Left lung (tissue), 10 donors: ENCODE data around the gene TENM3. TPM values are rescaled to one million over a fixed set of nuclear protein-coding genes. Genes with fewer than 3 reads are reported as not detected.
"Not testable (repeated sequence)": the region's sequence is repeated elsewhere in the genome, so short reads cannot be mapped to it uniquely, and the experiment has no call there.

Experiments used
- ATAC-seq: fragments of 200-7000 bp; cut with Tn5 transposase; one replicate; pipeline ENCODE4 v1.9.1; 2020; ENCODE audit warnings: moderate library complexity
- DNase-seq, 4 donors: peaks; one replicate each; pipeline ENCODE4 v3.0.0-alpha.2; 2013 to 2020
- H3K27ac ChIP-seq, 2 donors: fragments of 200-600 bp; sonication (generic) in 1 of 2; one replicate each; pipeline versions ENCODE4 v1.5.0 to v1.8.0; 2020 to 2021
- H3K27me3 ChIP-seq, 2 donors: fragments of 200-600 bp; sonication (generic) in 1 of 2; one replicate each; pipeline versions ENCODE4 v1.5.0 to v1.8.0; 2020 to 2021
- H3K36me3 ChIP-seq, 2 donors: fragments of 200-600 bp; sonication (generic) in 1 of 2; one replicate each; pipeline versions ENCODE4 v1.5.0 to v1.8.0; 2020 to 2021
- H3K4me1 ChIP-seq, 2 donors: fragments of 200-600 bp; one replicate each; pipeline ENCODE4 v1.8.0; 2021
- H3K4me3 ChIP-seq, 2 donors: fragments of 200-600 bp; sonication (generic) in 1 of 2; one replicate each; pipeline versions ENCODE4 v1.5.0 to v1.8.0; 2020 to 2021; ENCODE audit warnings: mild to moderate bottlenecking in 1 of 2
- H3K9me3 ChIP-seq, 2 donors: fragments of 200-600 bp; sonication (generic) in 1 of 2; one replicate each; pipeline versions ENCODE4 v1.5.0 to v1.8.0; 2020 to 2021
- intact Hi-C, 2 donors: fragments of 100-400 bp; cut with DNase I; formaldehyde crosslinking; loops; one replicate each; pipeline versions ENCODE4 v1.11.2 to v1.14.2; 2022
- polyA plus RNA-seq, 6 donors: library from polyadenylated mRNA; unstranded; fragments of 120-200 nt; gene quantifications; one replicate each; pipeline ENCODE4 v1.2.1, GENCODE V29; 2013; ENCODE audit not compliant: insufficient read length in 6 of 6
- total RNA-seq, 2 donors: library from RNA; stranded (reverse); fragmentation: NEBNext Ultra II Directional; extraction: Animal tissue kit (Norgen Biotek cat#: 25700); gene quantifications; one replicate each; pipeline ENCODE4 v1.2.1, GENCODE V29; 2021
- TF ChIP-seq, protein P1 (sequence below), 2 donors: fragments of 200-600 bp; sonication (generic) in 1 of 2; IDR thresholded peaks; one replicate each; pipeline versions ENCODE4 v1.5.0 to v1.8.0; 2021; ENCODE audit warnings: antibody characterized with exemption in 2 of 2
- donor health status: DM: no; HTN: yes; CAD: no.
- donor health status: DM: no; HTN: no; CAD: no.

The TENM3 gene
- total and polyA plus RNA-seq, 8 donors: 2.2 to 5.6 (median 3.1) TPM

GRCh38 chr4:182809417-182810102 lies 566.4 kb downstream of the TENM3 start:
- peak; percentile 12 for ATAC-seq
- intact Hi-C loops: no loop called here
- Histone ChIP-seq H3K4me1 (peaks cover 0 to 14% of the 10 kb centered on the region in 2 donors), H3K4me3 (no peak overlapping the region), H3K27ac (no peak overlapping the region), H3K36me3 (no peaks in the 10 kb centered on the region), H3K27me3 (peaks cover 0 to 36% of the 10 kb centered on the region in 2 donors), H3K9me3 (peaks cover 0 to 4% of the 10 kb centered on the region in 2 donors)
- no peak for DNase-seq
- TF ChIP-seq, protein P1, sequence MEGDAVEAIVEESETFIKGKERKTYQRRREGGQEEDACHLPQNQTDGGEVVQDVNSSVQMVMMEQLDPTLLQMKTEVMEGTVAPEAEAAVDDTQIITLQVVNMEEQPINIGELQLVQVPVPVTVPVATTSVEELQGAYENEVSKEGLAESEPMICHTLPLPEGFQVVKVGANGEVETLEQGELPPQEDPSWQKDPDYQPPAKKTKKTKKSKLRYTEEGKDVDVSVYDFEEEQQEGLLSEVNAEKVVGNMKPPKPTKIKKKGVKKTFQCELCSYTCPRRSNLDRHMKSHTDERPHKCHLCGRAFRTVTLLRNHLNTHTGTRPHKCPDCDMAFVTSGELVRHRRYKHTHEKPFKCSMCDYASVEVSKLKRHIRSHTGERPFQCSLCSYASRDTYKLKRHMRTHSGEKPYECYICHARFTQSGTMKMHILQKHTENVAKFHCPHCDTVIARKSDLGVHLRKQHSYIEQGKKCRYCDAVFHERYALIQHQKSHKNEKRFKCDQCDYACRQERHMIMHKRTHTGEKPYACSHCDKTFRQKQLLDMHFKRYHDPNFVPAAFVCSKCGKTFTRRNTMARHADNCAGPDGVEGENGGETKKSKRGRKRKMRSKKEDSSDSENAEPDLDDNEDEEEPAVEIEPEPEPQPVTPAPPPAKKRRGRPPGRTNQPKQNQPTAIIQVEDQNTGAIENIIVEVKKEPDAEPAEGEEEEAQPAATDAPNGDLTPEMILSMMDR (IDR thresholded peaks at IDR 0.05): no peak

DNA sequence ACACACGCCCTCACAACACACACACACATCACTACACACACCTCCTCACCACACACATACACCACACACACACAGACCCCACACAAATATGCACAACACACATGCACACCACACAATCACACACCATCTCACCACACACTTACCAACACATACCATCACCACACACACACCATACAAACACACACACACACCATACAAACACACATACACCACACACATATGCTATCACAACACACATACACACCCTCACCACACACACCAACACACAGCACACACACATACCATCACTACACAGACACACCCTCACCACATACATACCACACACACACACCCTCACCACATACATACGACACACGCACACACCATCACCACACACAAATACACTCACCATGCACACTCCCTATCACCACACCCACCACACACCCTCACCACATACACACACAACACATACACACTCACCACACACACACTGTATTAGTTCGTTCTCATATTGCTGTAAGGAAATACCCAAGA lies 567.0 kb downstream of the TENM3 start:
- peaks cover 0 to 30% of the 10 kb centered on the region in 2 donors for H3K27me3 ChIP-seq
- peaks cover 0 to 4% of the 10 kb centered on the region in 2 donors for H3K9me3 ChIP-seq
- H3K4me3 ChIP-seq: no peak overlapping the region
- no peaks in the 10 kb centered on the region for H3K36me3 ChIP-seq
- TF ChIP-seq, protein P1 (IDR thresholded peaks at IDR 0.05): no peak
- DNase-seq (no peak), ATAC-seq (no peak)
- H3K27ac ChIP-seq: no peak overlapping the region
- intact Hi-C loops: no loop called here
- H3K4me1 ChIP-seq: peaks cover 0 to 14% of the 10 kb centered on the region in 2 donors

DNA sequence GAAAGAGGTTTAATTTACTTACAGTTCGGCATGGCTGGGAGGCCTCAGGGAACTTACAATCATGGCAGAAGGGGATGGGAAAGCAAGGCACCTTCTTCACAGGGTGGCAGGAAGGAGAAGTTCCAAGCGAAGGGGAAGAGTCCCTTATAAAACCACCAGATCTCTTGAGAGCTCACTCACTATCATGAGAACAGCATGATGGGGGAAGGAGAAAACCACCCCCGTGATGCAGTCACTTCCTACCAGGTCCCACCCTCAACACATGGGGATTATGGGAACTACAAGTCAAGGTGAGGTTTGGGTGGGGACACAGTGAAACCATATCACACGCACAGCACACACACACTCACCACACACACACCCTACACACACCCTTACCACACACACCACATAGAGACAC lies 569.7 kb downstream of the TENM3 start:
- Histone ChIP-seq H3K4me3 (no peak overlapping the region), H3K27me3 (peaks cover 0 to 5% of the 10 kb centered on the region in 2 donors), H3K4me1 (peaks cover 0 to 6% of the 10 kb centered on the region in 2 donors), H3K27ac (no peak overlapping the region), H3K36me3 (no peaks in the 10 kb centered on the region), H3K9me3 (peaks cover 0 to 4% of the 10 kb centered on the region in 2 donors)
- ATAC-seq (no peak), DNase-seq (no peak)
- intact Hi-C loops: no loop called here
- TF ChIP-seq, protein P1 (IDR thresholded peaks at IDR 0.05): no peak

- H3K4me1 ChIP-seq, H3K4me3 ChIP-seq, intact Hi-C loops, H3K27ac ChIP-seq, H3K9me3 ChIP-seq, ATAC-seq, H3K27me3 ChIP-seq, H3K36me3 ChIP-seq: not testable (repeated sequence)
- peak in 1 of 4 donors; percentile 28 for DNase-seq
Measured at GRCh38 chr4:182814065-182814464, 570.9 kb downstream of the TENM3 start.

- ATAC-seq: no peak
- intact Hi-C loops: no loop called here
Measured at GRCh38 chr4:182818926-182819730, 575.9 kb downstream of the TENM3 start.

More at GRCh38 chr4:182818926-182819730, 575.9 kb downstream of the TENM3 start:
- peak in 1 of 4 donors; percentile 65 for DNase-seq
- H3K9me3 ChIP-seq: no peaks in the 10 kb centered on the region
- TF ChIP-seq, protein P1 (IDR thresholded peaks at IDR 0.05): no peak
- no peaks in the 10 kb centered on the region for H3K27me3 ChIP-seq
- no peaks in the 10 kb centered on the region for H3K36me3 ChIP-seq
- no peak overlapping the region for H3K27ac ChIP-seq
- H3K4me1 ChIP-seq: no peaks in the 10 kb centered on the region
- no peak overlapping the region for H3K4me3 ChIP-seq
